ENCODE measurements around the gene DOCK11.

Gene DOCK11

DNA sequence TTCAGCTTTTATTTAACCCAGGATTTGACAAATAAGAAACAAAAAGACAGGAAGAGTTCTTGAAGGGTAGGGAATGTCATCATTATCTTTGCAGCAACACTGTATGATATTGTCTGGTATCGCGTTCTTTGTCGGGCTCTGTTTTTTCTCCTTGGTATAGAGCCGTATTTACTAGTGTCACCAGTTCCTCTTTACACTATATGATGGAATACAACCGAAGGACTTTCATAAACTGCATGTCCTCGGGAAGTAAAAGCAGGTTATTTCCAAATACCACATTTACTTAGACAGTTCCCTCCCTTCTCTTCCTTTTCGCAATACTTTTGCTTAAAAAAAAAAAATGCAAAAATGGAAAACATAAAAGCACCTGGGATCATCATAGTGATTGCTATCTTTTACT, 135.2 kb downstream of the DOCK11 start:
- DNase-seq (ENCODE audit: low read depth): no peak

DNA sequence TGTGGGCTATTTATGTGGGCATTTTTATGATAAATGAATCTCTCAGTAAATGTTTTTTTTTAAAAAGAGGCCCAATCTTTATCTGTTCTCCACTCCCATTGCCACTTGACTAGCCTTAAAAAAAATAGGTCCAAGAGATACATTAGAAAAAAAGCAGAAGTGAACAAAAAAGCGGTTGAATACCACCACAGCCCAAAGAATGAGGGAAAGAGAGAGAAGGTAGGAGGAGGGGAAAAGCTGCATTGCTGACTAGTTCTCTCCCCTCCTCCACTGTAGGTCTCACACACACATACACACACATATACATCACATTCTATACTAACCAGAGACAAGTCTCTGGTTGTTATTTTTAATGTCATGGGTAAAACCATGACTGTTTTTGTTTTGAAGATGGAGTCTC, 136.0 kb downstream of the DOCK11 start:
- no peak for DNase-seq (ENCODE audit: low read depth)

- no peak for DNase-seq (ENCODE audit: low read depth)
Measured at GRCh38 chrX:118632862-118633261, 137.2 kb downstream of the DOCK11 start.

- no peak for DNase-seq (ENCODE audit: low read depth)
Measured at GRCh38 chrX:118633530-118633929, 137.9 kb downstream of the DOCK11 start.

- no peak for DNase-seq (ENCODE audit: low read depth)
Measured at GRCh38 chrX:118634336-118634735, 138.7 kb downstream of the DOCK11 start.

- no peak for DNase-seq (ENCODE audit: low read depth)
Measured at GRCh38 chrX:118637997-118638396, 142.4 kb downstream of the DOCK11 start.

DNA sequence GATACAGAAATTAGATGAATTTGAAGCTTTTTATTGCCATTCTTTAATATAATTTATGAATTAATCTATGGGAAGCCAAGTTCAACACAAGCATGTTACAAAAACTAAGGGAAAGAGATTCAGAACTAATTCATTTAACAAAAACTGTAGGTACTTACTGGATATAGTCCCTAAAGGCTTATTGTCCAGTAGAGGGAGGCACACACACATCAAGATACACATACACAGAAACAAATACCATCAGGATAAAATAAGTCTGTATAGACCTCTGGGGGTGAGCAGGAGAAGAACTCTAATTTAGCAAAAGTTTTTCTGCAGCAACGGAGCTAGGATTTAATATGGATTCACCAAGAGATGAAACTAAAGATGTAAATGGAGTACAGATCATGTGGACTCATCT, 148.8 kb downstream of the DOCK11 start:
- no peak for DNase-seq (ENCODE audit: low read depth)

- DNase-seq (ENCODE audit: low read depth): no peak
Measured at GRCh38 chrX:118652717-118653116, 157.1 kb downstream of the DOCK11 start.

DNA sequence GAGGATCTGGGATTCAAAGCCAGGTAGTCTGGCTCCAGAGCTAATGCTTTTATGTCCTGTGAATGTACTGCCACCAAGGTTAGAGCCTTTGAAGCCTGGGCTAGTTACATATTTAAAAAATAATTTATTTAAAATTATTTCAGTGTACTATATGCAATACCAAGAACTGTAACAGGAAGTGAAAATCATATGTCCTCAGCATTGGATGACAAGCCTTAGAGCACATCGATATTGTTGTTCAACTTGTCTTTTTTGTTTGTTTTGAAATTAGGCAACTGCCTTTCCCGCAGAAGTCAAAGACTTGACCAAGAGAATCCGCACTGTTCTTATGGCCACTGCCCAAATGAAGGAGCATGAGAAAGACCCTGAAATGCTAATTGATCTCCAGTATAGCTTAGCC, 158.7 kb downstream of the DOCK11 start:
- DNase-seq (ENCODE audit: low read depth): no peak

GRCh38 chrX:118655561-118656246, 160.1 kb downstream of the DOCK11 start:
- DNase-seq (ENCODE audit: low read depth): no peak

GRCh38 chrX:118657413-118657812, 161.8 kb downstream of the DOCK11 start:
- no peak for DNase-seq (ENCODE audit: low read depth)

DNA sequence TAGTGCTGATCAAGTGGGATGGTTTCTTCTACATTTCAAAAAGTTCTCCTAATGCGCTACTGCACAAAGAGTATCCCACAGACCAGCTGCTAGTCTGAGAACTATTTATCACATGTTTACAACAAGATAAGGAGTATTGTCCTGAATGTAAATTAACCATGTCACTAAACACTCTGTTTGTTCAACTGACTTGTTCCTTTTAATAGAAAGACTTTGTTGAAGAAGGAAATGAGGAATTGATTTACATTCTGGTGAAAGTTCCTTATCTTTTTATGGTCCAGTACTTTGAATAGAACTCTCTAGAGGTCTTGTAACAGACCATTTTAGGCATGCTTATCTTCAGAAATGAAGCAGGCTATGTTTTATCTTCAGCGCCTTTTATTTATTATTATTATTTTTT, 164.5 kb downstream of the DOCK11 start:
- DNase-seq (ENCODE audit: low read depth): no peak

DNA sequence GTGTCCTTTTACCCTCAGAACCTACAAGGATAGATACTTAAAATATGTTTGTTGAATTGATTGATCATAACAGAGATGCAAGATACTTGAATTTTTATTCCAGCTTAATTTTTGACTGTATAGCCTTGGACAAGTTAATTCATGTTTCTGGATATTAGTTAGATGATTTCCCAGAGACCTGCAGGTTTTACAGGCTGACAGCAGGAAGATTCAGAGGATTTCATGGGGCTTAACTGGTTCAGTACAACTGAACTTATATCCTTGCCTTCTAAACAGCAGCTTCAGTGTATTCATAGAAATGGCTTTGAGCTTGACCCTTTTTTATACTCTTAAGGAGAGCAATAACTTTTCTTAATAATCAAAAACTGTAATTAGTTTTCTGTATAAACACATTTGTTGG, 169.6 kb downstream of the DOCK11 start:
- DNase-seq (ENCODE audit: low read depth): no peak

GRCh38 chrX:118666521-118666920, 170.9 kb downstream of the DOCK11 start:
- DNase-seq (ENCODE audit: low read depth): no peak

- DNase-seq (ENCODE audit: low read depth): no peak
Measured at GRCh38 chrX:118669435-118669834, 173.8 kb downstream of the DOCK11 start.

GRCh38 chrX:118675326-118675965, 179.8 kb downstream of the DOCK11 start:
- no peak for DNase-seq (ENCODE audit: low read depth)

GRCh38 chrX:118675966-118676349, 180.3 kb downstream of the DOCK11 start:
- DNase-seq (ENCODE audit: low read depth): no peak

DNA sequence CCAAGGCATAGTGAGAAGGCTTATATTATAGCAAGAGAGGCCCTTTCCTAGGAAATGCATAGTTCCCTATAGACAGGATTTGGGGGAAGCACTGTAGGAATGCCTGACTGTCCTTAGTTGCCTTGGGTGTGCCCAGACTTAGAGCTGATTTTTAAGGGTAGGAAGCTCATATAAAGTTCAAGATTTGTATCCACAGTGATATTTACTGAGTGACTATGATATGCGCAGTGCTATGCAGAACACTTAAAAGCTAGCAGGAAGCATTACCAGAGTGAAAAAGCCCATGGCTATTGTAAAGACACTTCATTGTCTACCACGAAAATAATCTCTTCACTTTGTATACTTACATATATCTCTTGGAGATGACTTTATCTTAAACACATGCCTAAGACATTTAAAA, 181.7 kb downstream of the DOCK11 start:
- DNase-seq (ENCODE audit: low read depth): no peak

DNA sequence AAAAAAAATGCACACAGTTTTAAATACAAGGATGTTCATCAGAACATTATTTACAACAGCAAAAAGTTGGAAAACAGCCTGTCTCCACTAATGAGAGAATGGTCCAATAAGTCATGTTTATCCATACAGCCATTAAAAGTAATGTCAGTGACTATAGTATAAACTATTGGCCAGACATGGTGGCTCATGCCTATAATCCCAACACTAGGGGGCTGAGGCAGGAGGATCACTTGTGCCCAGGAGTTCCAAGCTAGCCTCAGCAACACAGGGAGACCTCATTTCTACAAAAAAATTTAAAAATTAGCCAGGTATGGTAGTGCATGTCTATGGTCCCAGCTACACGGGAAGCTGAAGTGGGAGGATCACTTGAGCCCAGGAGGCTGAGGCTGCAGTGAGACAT, 183.7 kb downstream of the DOCK11 start:
- no peak for DNase-seq (ENCODE audit: low read depth)

DNA sequence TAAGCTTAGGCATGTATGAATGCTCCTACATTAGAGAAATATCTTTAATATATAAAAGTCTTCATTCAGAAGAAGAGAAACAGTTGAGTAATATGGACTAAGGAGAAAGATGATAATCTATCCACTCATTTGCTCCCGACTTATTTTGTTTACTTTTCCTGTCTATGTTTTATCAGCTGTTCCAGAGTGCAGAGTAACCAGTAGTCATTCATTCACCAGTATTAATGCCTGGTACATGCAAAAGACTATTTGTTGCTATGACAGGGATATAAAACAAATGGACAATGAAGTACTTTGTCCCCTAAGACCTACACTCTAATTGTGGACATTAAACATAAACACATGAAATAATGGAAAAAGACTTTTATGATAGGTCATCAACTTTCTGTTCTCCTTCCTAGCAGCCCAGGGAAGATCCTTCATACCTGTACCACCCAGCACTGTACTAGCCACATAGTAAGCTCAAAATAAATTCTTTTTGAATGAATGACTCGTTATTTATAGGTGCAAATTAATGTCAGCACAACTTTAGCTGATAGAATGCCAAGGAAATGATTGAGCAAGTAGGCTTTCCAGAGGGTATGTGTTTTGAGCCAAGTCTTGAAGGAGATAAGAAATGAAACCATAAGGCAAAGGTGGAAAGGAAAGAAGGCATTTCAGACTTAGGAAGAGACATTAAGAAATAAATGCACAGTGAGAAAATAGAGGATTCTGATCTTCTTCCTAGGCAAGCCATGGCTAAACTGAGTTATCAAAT, 186.8 kb downstream of the DOCK11 start:
- no peak for DNase-seq (ENCODE audit: low read depth)

- no peak for DNase-seq (ENCODE audit: low read depth)
Measured at GRCh38 chrX:118685393-118685792, 189.8 kb downstream of the DOCK11 start.

DNA sequence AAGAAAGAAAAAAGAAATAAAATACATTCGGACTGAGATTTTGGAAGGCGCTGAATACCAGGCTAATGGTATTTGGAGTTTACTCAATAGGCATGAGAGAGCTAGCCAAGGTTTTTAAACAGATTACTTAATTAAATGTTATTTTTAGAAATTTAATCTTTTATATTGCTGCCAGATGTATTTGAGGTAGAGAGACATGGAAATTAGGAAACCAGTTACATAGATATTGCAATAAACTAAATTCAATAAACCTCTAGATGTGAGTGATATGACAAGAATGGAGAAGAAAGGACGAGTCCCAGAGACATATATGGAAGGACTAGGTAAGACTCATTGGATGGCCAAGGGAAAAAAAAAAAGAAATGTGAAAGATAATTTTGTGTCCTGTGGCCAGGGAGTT, 193.3 kb downstream of the DOCK11 start:
- no peak for DNase-seq (ENCODE audit: low read depth)

- no peak for DNase-seq (ENCODE audit: low read depth)
Measured at GRCh38 chrX:118693843-118694242, 198.2 kb downstream of the DOCK11 start.

All from T follicular helper cell (primary cell).